Mesenchymal stem cell (in vitro differentiated cells and primary cell): ENCODE measurements around the gene NDUFA7.

Experiments
- DNase-seq: peaks from one replicate; pipeline ENCODE4 v3.0.0-alpha.2; 2013
- H2AFZ ChIP-seq: one replicate; pipeline ENCODE4 v1.6.1; 2013; ENCODE audit warnings: low read depth, mild to moderate bottlenecking, control low read depth, inconsistent platforms, low read length, moderate library complexity
- H2AK5ac ChIP-seq: 2 replicates; pipeline ENCODE4 v1.6.1; 2013; ENCODE audit warnings: low read length, moderate library complexity, mild to moderate bottlenecking, inconsistent platforms; ENCODE audit not compliant: severe bottlenecking
- H2BK120ac ChIP-seq: one replicate; pipeline ENCODE4 v1.6.1; 2013; ENCODE audit warnings: low read depth, mild to moderate bottlenecking, inconsistent platforms, low read length, moderate library complexity
- H2BK12ac ChIP-seq, 2 experiments: one replicate each; pipeline ENCODE4 v1.6.1; 2013; ENCODE audit warnings: inconsistent platforms in 2 of 2, low read length in 2 of 2, mild to moderate bottlenecking in 2 of 2, moderate library complexity in 2 of 2, control low read depth in 1 of 2
- H2BK15ac ChIP-seq: one replicate; pipeline ENCODE4 v1.6.1; 2013; ENCODE audit warnings: mild to moderate bottlenecking, low read depth, inconsistent platforms; ENCODE audit not compliant: poor library complexity, severe bottlenecking
- H2BK5ac ChIP-seq: 2 replicates; pipeline ENCODE4 v1.6.1; 2013; ENCODE audit warnings: low read depth, mild to moderate bottlenecking, low read length, control low read depth, inconsistent platforms; ENCODE audit not compliant: poor library complexity, severe bottlenecking
- H3K14ac ChIP-seq, 2 experiments: one replicate each; pipeline ENCODE4 v1.6.1; 2013; ENCODE audit warnings: inconsistent platforms in 2 of 2, low read length in 2 of 2, control low read depth in 1 of 2, mild to moderate bottlenecking in 1 of 2, moderate library complexity in 1 of 2
- H3K18ac ChIP-seq, 2 experiments: one replicate each; pipeline ENCODE4 v1.6.1; 2013; ENCODE audit warnings: inconsistent platforms in 2 of 2, low read length in 2 of 2, control low read depth in 1 of 2, low read depth in 1 of 2, mild to moderate bottlenecking in 1 of 2
- H3K23ac ChIP-seq, 2 experiments: one replicate each; pipeline ENCODE4 v1.6.1; 2013; ENCODE audit warnings: inconsistent platforms in 2 of 2, low read length in 2 of 2, mild to moderate bottlenecking in 2 of 2, moderate library complexity in 2 of 2, control low read depth in 1 of 2
- H3K27ac ChIP-seq: 2 replicates; pipeline ENCODE4 v1.5.1; 2013; ENCODE audit warnings: mild to moderate bottlenecking, moderate library complexity, low read length, control low read depth, inconsistent platforms; ENCODE audit not compliant: poor library complexity, severe bottlenecking
- H3K27me3 ChIP-seq, 2 experiments: 2 replicates each; pipeline versions ENCODE4 v1.6.1 to v1.7.0; 2013; ENCODE audit warnings: low read length in 2 of 2, mild to moderate bottlenecking in 2 of 2, moderate library complexity in 2 of 2, control low read depth in 1 of 2, inconsistent platforms in 1 of 2; ENCODE audit not compliant: control insufficient read depth in 1 of 2, insufficient read depth in 1 of 2
- H3K36me3 ChIP-seq, 2 experiments: 2 replicates each; pipeline versions ENCODE4 v1.6.1 to v1.7.0; 2013; ENCODE audit warnings: low read length in 2 of 2, control low read depth in 1 of 2, inconsistent platforms in 1 of 2, low read depth in 1 of 2, mild to moderate bottlenecking in 1 of 2; ENCODE audit not compliant: insufficient read depth in 2 of 2, control insufficient read depth in 1 of 2
- H3K4ac ChIP-seq, 2 experiments: one replicate each; pipeline ENCODE4 v1.6.1; 2013; ENCODE audit warnings: inconsistent platforms in 2 of 2, low read length in 2 of 2, mild to moderate bottlenecking in 2 of 2, moderate library complexity in 2 of 2, control low read depth in 1 of 2, low read depth in 1 of 2
- H3K4me1 ChIP-seq: 2 replicates; pipeline ENCODE4 v1.6.1; 2013; ENCODE audit warnings: low read depth, low read length, control low read depth; ENCODE audit not compliant: control insufficient read depth, insufficient read depth
- H3K4me2 ChIP-seq: 2 replicates; pipeline ENCODE4 v1.6.1; 2013; ENCODE audit warnings: low read length, mild to moderate bottlenecking, inconsistent platforms; ENCODE audit not compliant: poor library complexity, severe bottlenecking
- H3K4me3 ChIP-seq, 2 experiments: 2 replicates each; pipeline versions ENCODE4 v1.5.1 to v1.7.0; 2013; ENCODE audit warnings: low read length in 2 of 2, mild to moderate bottlenecking in 2 of 2, control low read depth in 1 of 2, low read depth in 1 of 2; ENCODE audit not compliant: insufficient read depth in 1 of 2
- H3K79me1 ChIP-seq: replicated peaks from 2 replicates; pipeline ENCODE4 v1.6.1; 2013; ENCODE audit warnings: mild to moderate bottlenecking, control low read depth, low read length, inconsistent platforms; ENCODE audit not compliant: poor library complexity, severe bottlenecking
- H3K9ac ChIP-seq: 2 replicates; pipeline ENCODE4 v1.7.0; 2013; ENCODE audit warnings: mild to moderate bottlenecking, low read length, moderate library complexity
- H3K9me3 ChIP-seq: 2 replicates; pipeline ENCODE4 v1.7.0; 2013; ENCODE audit warnings: mild to moderate bottlenecking, low read length; ENCODE audit not compliant: control insufficient read depth
- H4K8ac ChIP-seq: one replicate; pipeline ENCODE4 v1.6.1; 2013; ENCODE audit warnings: inconsistent platforms, mild to moderate bottlenecking, low read length, moderate library complexity
- H4K91ac ChIP-seq: one replicate; pipeline ENCODE4 v1.6.1; 2013; ENCODE audit warnings: mild to moderate bottlenecking, low read length, inconsistent platforms
- WGBS: methylation state at CpG from one replicate; pipeline ENCODE4 v1.1.7; 2013; ENCODE audit warnings: mixed read lengths; 5-methylcytosine and 5-hydroxymethylcytosine counted together

NDUFA7 gene

GRCh38 chr19:8333767-8334457, 12.7 kb upstream of the NDUFA7 start:
- Histone ChIP-seq H3K4ac (no peak overlapping the region), H3K36me3 (no peaks in the 10 kb centered on the region), H3K27ac (no peak overlapping the region), H4K8ac (no peak overlapping the region), H3K14ac (no peak overlapping the region), H3K23ac (no peak overlapping the region), H2BK15ac (no peak overlapping the region), H4K91ac (no peak overlapping the region), H3K9ac (no peak overlapping the region), H3K9me3 (no peaks in the 10 kb centered on the region), H2BK120ac (no peak overlapping the region), H2BK5ac (no peak overlapping the region), H2AFZ (no peak overlapping the region), H3K18ac (no peak overlapping the region), H3K4me2 (peak overlapping the region; percentile 5), H2AK5ac (no peak overlapping the region), H3K4me1 (peaks cover 24% of the 10 kb centered on the region), H3K27me3 (peaks cover 30 to 45% of the 10 kb centered on the region in 2 experiments), H3K79me1 (no peaks in the 10 kb centered on the region), H3K4me3 (no peak overlapping the region), H2BK12ac (no peak overlapping the region)
- WGBS = 12% methylated on average over 47 of the region's 48 CpGs
- no peak for DNase-seq

- no peak for DNase-seq
- Histone ChIP-seq H3K9ac (no peak overlapping the region), H2AK5ac (no peak overlapping the region), H2AFZ (no peak overlapping the region), H3K4me2 (no peak overlapping the region), H3K27me3 (peaks cover 30 to 46% of the 10 kb centered on the region in 2 experiments), H4K8ac (no peak overlapping the region), H3K4me1 (peaks cover 26% of the 10 kb centered on the region), H3K36me3 (no peaks in the 10 kb centered on the region), H3K4me3 (no peak overlapping the region), H4K91ac (no peak overlapping the region), H2BK120ac (no peak overlapping the region), H3K27ac (no peak overlapping the region), H3K79me1 (no peaks in the 10 kb centered on the region), H2BK15ac (no peak overlapping the region), H3K14ac (no peak overlapping the region), H2BK5ac (no peak overlapping the region), H2BK12ac (no peak overlapping the region), H3K23ac (no peak overlapping the region), H3K9me3 (no peaks in the 10 kb centered on the region), H3K18ac (no peak overlapping the region), H3K4ac (no peak overlapping the region)
- 24% methylated on average over 52 of the region's 52 CpGs for WGBS
These were observed 12.0 kb upstream of the NDUFA7 start for GRCh38 chr19:8332976-8333766.

GRCh38 chr19:8331263-8331845, 10.2 kb upstream of the NDUFA7 start:
- no peak overlapping the region for H2AFZ ChIP-seq
- 82% methylated on average over 8 of the region's 8 CpGs for WGBS
- no peak overlapping the region for H3K4me3 ChIP-seq
- no peak overlapping the region for H3K27ac ChIP-seq
- H3K4ac ChIP-seq = no peak overlapping the region
- H3K14ac ChIP-seq = no peak overlapping the region
- H3K4me2 ChIP-seq = no peak overlapping the region
- H3K9me3 ChIP-seq = peaks cover 6% of the 10 kb centered on the region
- H4K91ac ChIP-seq = no peak overlapping the region
- no peak overlapping the region for H4K8ac ChIP-seq
- peaks cover 30 to 40% of the 10 kb centered on the region in 2 experiments for H3K27me3 ChIP-seq
- H3K79me1 ChIP-seq = no peaks in the 10 kb centered on the region
- no peak overlapping the region for H2BK15ac ChIP-seq
- H3K23ac ChIP-seq = no peak overlapping the region
- no peak overlapping the region for H2AK5ac ChIP-seq
- H2BK120ac ChIP-seq = no peak overlapping the region
- H3K36me3 ChIP-seq = no peaks in the 10 kb centered on the region
- no peak for DNase-seq
- H3K4me1 ChIP-seq = peaks cover 26% of the 10 kb centered on the region
- H2BK5ac ChIP-seq = no peak overlapping the region
- no peak overlapping the region for H3K9ac ChIP-seq
- H3K18ac ChIP-seq = no peak overlapping the region
- no peak overlapping the region for H2BK12ac ChIP-seq

DNA sequence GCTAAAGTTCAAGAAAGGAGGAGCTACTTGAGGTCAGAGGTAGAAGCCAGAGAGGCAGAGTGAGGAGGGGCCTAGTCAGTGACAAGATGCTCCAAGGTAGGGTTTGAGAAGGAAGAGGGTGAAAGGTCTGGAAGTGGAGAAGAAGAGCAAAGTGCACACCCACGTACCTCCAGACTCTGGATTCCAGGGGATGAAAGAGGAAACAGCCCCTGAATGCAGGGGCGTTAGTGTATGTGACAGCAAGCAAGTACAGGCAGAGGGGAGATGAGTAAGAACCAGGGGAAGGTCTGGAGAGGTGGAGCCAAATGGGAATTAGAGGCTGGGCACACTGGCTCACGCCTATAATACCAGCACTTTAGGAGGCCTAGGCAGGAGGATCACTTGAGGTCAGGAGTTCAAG, 8.8 kb upstream of the NDUFA7 start:
- H3K4me2 ChIP-seq = no peak overlapping the region
- peaks cover 19% of the 10 kb centered on the region for H3K4me1 ChIP-seq

More for the DNA sequence above, 8.8 kb upstream of the NDUFA7 start:
- H3K79me1 ChIP-seq = no peaks in the 10 kb centered on the region
- H3K27me3 ChIP-seq = peaks cover 24 to 32% of the 10 kb centered on the region in 2 experiments
- H3K4ac ChIP-seq = no peak overlapping the region
- H3K36me3 ChIP-seq = peaks cover 0 to under 1% of the 10 kb centered on the region in 2 experiments
- H2AFZ ChIP-seq = no peak overlapping the region
- H2BK5ac ChIP-seq = no peak overlapping the region
- no peak overlapping the region for H2BK12ac ChIP-seq
- H4K91ac ChIP-seq = no peak overlapping the region
- no peak overlapping the region for H3K14ac ChIP-seq
- WGBS = 72% methylated on average over 3 of the region's 3 CpGs
- H2BK15ac ChIP-seq = no peak overlapping the region
- H3K4me3 ChIP-seq = no peak overlapping the region
- no peak overlapping the region for H2BK120ac ChIP-seq
- no peak overlapping the region for H3K27ac ChIP-seq
- no peak overlapping the region for H4K8ac ChIP-seq
- DNase-seq = no peak
- no peak overlapping the region for H3K18ac ChIP-seq
- H3K9me3 ChIP-seq = peaks cover 6% of the 10 kb centered on the region
- no peak overlapping the region for H3K23ac ChIP-seq
- H3K9ac ChIP-seq = no peak overlapping the region
- H2AK5ac ChIP-seq = no peak overlapping the region
